ENCODE measurements around the gene ITSN2. TPM values are rescaled to one million over a fixed set of nuclear protein-coding genes. Genes with fewer than 3 reads are reported as not detected.

ITSN2 gene
- total and polyA plus RNA-seq, 2 of the 8 experiments (the other 6 are each of a cell fraction or from before 2014, with no cell fraction given) = 9.3 to 17.0 TPM

GRCh38 chr2:24374301-24374700, 14.0 kb upstream of the ITSN2 start:
- Histone ChIP-seq H3K79me2 (ENCODE audit: control insufficient read depth in 1 of 2, insufficient read depth in 2 of 2, low read length in 2 of 2) (no peaks in the 10 kb centered on the region), H2AK5ac (ENCODE audit: low read depth, low read length) (no peak overlapping the region), H3K23me2 (ENCODE audit: low read depth, low read length) (no peaks in the 10 kb centered on the region), H4K8ac (ENCODE audit: extremely low read depth, insufficient read depth, low read length) (no peak overlapping the region), H3K9me3 (ENCODE audit: insufficient read depth in 2 of 2, low read depth in 1 of 2, low read length in 1 of 2) (no peaks in the 10 kb centered on the region), H3K18ac (ENCODE audit: extremely low read depth, low read length) (no peak overlapping the region), H4K91ac (replicated peaks; ENCODE audit: insufficient read length, low read length) (no peak overlapping the region), H3K23ac (ENCODE audit: insufficient read length) (no peak overlapping the region), H4K5ac (ENCODE audit: insufficient read length, low read depth, low read length) (no peak overlapping the region), H2BK12ac (ENCODE audit: low read depth, low read length) (no peak overlapping the region), H4K20me1 (replicated peaks in 1 of 2; ENCODE audit: control insufficient read depth in 1 of 2, insufficient read depth in 2 of 2, low read length in 2 of 2) (no peaks in the 10 kb centered on the region), H3K14ac (ENCODE audit: insufficient read length) (no peak overlapping the region), H3K4me2 (ENCODE audit: insufficient read depth in 1 of 2, low read depth in 2 of 2, low read length in 2 of 2) (no peak overlapping the region), H2BK5ac (ENCODE audit: low read depth, low read length) (no peak overlapping the region), H2BK20ac (ENCODE audit: low read length) (no peak overlapping the region), H2AFZ (ENCODE audit: low read length) (no peak overlapping the region), H2BK120ac (replicated peaks; ENCODE audit: low read depth, low read length) (no peak overlapping the region), H3K79me1 (ENCODE audit: low read depth, low read length) (no peaks in the 10 kb centered on the region), H3K4ac (replicated peaks; ENCODE audit: insufficient read length, low read depth, low read length) (no peak overlapping the region), H3K36me3 (ENCODE audit: control insufficient read depth in 2 of 4, insufficient read depth in 4 of 4, low read length in 3 of 4) (no peaks in the 10 kb centered on the region), H3K27ac (ENCODE audit: low read depth, low read length) (no peak overlapping the region), H3K27me3 (replicated peaks in 1 of 4; ENCODE audit: control insufficient read depth in 3 of 4, extremely low read depth in 1 of 4, insufficient read depth in 3 of 4, low read length in 3 of 4) (no peaks in the 10 kb centered on the region), H3K4me3 (ENCODE audit: extremely low read depth in 1 of 4, insufficient read depth in 2 of 4, low read depth in 3 of 4, low read length in 4 of 4) (no peak overlapping the region), H2BK15ac (ENCODE audit: low read length) (no peak overlapping the region), H3K56ac (replicated peaks; ENCODE audit: insufficient read length, low read depth, low read length) (no peak overlapping the region), H3K4me1 (replicated peaks in 1 of 4; ENCODE audit: control insufficient read depth in 3 of 4, insufficient read depth in 4 of 4, low read length in 3 of 4) (no peaks in the 10 kb centered on the region), H3K9ac (replicated peaks in 1 of 4; ENCODE audit: extremely low read depth in 1 of 4, low read depth in 3 of 4, low read length in 3 of 4) (no peak overlapping the region)
- DNase-seq (ENCODE audit: low read depth in 1 of 2, low spot score in 2 of 2) (no peak), FAIRE-seq (no peak)
- ChIA-PET CTCF (ENCODE audit: partially characterized antibody) (interaction anchor here (0.7 kb wide), 1 partner anchor 886 kb away, joined by 3 read pairs; no protein-coding TSS in a partner anchor), POLR2A (ENCODE audit: partially characterized antibody) (interaction anchor here (0.7 to 1.1 kb wide), 3 partner anchors 13 to 420 kb away, joined by 3 to 4 read pairs (median 4); partner anchors contain the start of gene ITSN2)
- WGBS, 2 experiments (ENCODE audit: extremely low coverage in 1 of 2, insufficient coverage in 1 of 2, insufficient read length in 1 of 2, insufficient replicate concordance in 2 of 2, low coverage in 1 of 2, low lambda C conversion rate in 2 of 2, missing lambda C conversion rate in 1 of 2) = 62% methylated on average over 3 of the region's 4 CpGs; no CpG with 5 or more reads in 1 of the 2 experiments
- no peak for TF ChIP-seq EGR1 (IDR thresholded peaks at IDR 0.05; ENCODE audit: borderline replicate concordance, low read depth, low read length)
- no peak for TF ChIP-seq CBX8 (IDR thresholded peaks at IDR 0.05; ENCODE audit: borderline replicate concordance, low read depth, low read length)
- TF ChIP-seq CHD1 (IDR thresholded peaks at IDR 0.05; ENCODE audit: low read depth, low read length) = no peak
- TF ChIP-seq POLR2A (IDR thresholded peaks at IDR 0.05; ENCODE audit: control extremely low read depth in 1 of 2, low read depth in 2 of 2, low read length in 2 of 2) = no peak
- TF ChIP-seq GTF2F1 (IDR thresholded peaks at IDR 0.05; ENCODE audit: borderline replicate concordance, low read depth, low read length) = no peak
- no peak for TF ChIP-seq CEBPB (IDR thresholded peaks at IDR 0.05; ENCODE audit: low read depth, low read length)
- TF ChIP-seq SAP30 (IDR thresholded peaks at IDR 0.05; ENCODE audit: insufficient read depth, insufficient replicate concordance, low read length) = no peak
- TF ChIP-seq KDM4A (IDR thresholded peaks at IDR 0.05; ENCODE audit: low read depth, low read length, severe bottlenecking) = no peak
- TF ChIP-seq KDM5A (IDR thresholded peaks at IDR 0.05; ENCODE audit: low read length) = no peak
- no peak for TF ChIP-seq EZH2 (IDR thresholded peaks at IDR 0.05; ENCODE audit: low read depth, low read length, severe bottlenecking)
- TF ChIP-seq BCL11A (IDR thresholded peaks at IDR 0.05; ENCODE audit: low read depth in 2 of 2, low read length in 2 of 2) = no peak
- TF ChIP-seq HDAC2 (IDR thresholded peaks at IDR 0.05; ENCODE audit: borderline replicate concordance in 1 of 2, low read depth in 2 of 2, low read length in 2 of 2) = no peak
- TF ChIP-seq ASH2L (IDR thresholded peaks at IDR 0.05; ENCODE audit: low read length) = no peak
- TF ChIP-seq SIRT6 (IDR thresholded peaks at IDR 0.05; ENCODE audit: low read length) = no peak
- no peak for TF ChIP-seq POLR2AphosphoS5 (IDR thresholded peaks at IDR 0.05; ENCODE audit: low read depth, low read length)

Measured in H1 (cell line).